Tibial nerve (tissue), 3 donors: ENCODE data around the gene CISD3.

ENCODE experiments used
- CTCF ChIP-seq, 5 experiments: fragments of 200-600 bp in 3 of 5; fragments of 450-650 bp in 2 of 5; sonication (generic) in 3 of 5; IDR thresholded peaks; one replicate each; pipeline ENCODE4 v1.5.1; 2016 to 2019; ENCODE audit warnings: antibody characterized with exemption in 5 of 5, mild to moderate bottlenecking in 3 of 5, moderate library complexity in 2 of 5
- POLR2A ChIP-seq, 2 donors: fragments of 450-650 bp; IDR thresholded peaks; one replicate each; pipeline ENCODE4 v1.6.1; 2017; ENCODE audit warnings: antibody characterized with exemption in 2 of 2, mild to moderate bottlenecking in 2 of 2, moderate library complexity in 2 of 2

GRCh38 chr17:38747463-38748148 lies 17.5 kb downstream of the CISD3 start:
- TF ChIP-seq CTCF (IDR thresholded peaks at IDR 0.05) (peak in 1 of 5 experiments; percentile 20), POLR2A (IDR thresholded peaks at IDR 0.05) (no peak)
